Mammary epithelial cell (primary cell): ENCODE results near the gene GRB14.

Experiments
- CTCF ChIP-seq, 2 donors: IDR thresholded peaks in 1 of 2; conservative IDR thresholded peaks in 1 of 2; 2 replicates each; pipeline ENCODE4 v1.5.1; 2011 to 2012; ENCODE audit warnings: inconsistent platforms in 2 of 2, low read length in 2 of 2, mild to moderate bottlenecking in 2 of 2, control low read depth in 1 of 2, low read depth in 1 of 2; ENCODE audit not compliant: insufficient read depth in 1 of 2; ENCODE audit errors: extremely low read depth in 1 of 2
- EZH2 ChIP-seq: IDR thresholded peaks from 2 replicates; pipeline ENCODE4 v1.6.1; 2012; ENCODE audit warnings: low read length, inconsistent platforms, borderline replicate concordance

DNA sequence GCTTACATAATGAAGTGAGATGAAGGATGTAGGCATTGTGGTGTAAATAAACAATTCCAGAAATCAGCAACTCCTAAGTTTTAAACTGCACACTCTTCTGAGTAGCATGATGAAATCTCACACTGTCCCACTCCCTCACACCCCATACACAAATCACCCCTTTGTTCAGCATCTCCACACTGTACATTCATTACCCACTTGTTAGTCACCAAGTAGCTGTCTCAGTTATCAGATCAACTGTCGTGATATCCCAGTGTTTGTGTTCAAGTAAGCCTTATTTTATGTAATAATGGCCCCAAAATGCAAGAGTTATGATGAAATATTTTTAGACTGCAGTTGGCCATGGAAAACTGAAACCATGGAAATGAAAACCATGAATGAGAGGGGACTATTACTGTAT lies 135.7 kb downstream of the GRB14 start:
- TF ChIP-seq CTCF (conservative IDR thresholded peaks at IDR 0.05 in 1 of 2, IDR thresholded peaks at IDR 0.05 in 1 of 2; ENCODE audit: extremely low read depth in 1 of 2, insufficient read depth in 1 of 2, low read depth in 1 of 2, low read length in 2 of 2) (no peak), EZH2 (no peak)
